DMS114 treated with DMSO at 0.1 percent for 48 hours (cell line): ENCODE data around the gene ESRRG.
"Not testable (repeated sequence)": the region's sequence is repeated elsewhere in the genome, so short reads cannot be mapped to it uniquely, and the experiment has no call there.

ENCODE experiments used
- DNase-seq: peaks from one replicate; lab custom pipeline; 2025; ENCODE audit not compliant: unreplicated experiment; lab: John Stamatoyannopoulos, UW

ESRRG gene

DNA sequence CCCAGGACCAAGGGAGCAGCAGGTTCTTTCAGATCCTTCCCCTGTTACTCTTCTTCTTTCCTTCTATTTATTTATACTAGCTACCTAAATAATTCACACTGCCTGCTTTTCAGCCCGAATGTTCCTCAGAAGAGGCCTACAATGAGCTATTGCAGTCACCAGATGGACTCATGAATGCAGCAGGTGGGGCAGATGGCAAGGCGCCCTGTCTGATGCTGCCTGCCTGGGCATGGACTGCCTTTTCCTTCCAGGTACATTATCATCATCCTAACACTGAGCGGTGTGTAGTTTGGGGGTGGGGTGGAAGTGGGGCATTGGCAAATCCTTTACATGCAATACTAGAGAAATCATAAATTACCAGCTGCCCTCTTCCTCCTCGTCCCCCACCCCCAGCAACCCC, 17.6 kb downstream of the ESRRG start:
- DNase-seq, result no peak

DNA sequence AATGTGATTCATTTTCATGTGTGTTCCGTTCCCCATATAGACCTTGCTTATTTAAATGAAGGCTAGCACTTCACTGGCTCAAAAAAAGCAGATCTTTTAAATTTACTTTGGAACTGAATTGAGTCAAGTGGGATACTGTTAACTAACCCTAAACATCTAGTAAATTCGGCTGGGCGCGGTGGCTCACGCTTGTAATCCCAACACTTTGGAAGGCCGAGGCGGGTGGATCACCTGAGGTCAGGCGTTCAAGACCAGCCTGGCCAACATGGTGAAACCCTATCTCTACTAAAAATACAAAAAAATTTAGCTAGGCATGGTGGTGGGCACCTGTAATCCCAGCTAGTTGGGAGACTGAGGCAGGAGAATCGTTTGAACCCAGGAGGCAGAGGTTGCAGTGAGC, 19.2 kb downstream of the ESRRG start:
- not testable (repeated sequence) for DNase-seq

DNA sequence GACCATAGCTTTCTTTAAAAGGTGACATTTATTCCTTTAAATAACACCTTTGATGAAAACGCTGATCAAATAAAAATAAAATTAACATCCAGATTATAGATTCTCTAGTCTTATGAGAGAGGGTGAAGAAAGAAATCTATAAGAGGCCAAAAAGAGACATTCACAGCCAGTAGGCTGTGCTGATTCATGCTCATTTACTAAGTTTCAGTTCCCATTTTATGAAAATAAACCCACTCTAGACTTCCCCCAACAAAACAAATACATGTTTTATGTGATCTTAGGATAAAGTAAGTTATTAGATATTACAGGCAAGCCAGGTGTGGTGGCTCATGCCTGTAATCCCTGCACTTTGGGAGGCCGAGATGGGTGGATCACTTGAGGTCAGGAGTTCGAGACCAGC, 21.1 kb downstream of the ESRRG start:
- DNase-seq, result no peak

DNA sequence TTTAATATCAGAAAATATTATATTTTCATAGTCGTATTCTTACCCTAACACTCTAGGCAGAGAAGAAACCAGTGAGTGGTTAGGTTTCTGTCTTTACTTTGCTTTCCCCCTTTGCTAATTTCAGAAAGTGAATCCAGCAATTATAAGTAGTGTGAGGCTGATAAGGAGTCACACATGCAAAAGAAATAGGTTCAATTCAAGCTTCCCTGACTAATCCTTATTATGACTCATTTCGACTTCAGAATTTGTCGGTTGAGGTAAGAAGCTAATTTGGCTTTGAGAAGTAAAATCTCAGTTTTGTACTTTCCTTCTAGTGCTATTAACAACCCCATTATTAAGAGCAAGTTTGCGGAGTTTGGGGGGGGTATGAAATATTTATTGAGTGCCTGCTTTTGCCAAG, 22.4 kb downstream of the ESRRG start:
- no peak for DNase-seq

DNA sequence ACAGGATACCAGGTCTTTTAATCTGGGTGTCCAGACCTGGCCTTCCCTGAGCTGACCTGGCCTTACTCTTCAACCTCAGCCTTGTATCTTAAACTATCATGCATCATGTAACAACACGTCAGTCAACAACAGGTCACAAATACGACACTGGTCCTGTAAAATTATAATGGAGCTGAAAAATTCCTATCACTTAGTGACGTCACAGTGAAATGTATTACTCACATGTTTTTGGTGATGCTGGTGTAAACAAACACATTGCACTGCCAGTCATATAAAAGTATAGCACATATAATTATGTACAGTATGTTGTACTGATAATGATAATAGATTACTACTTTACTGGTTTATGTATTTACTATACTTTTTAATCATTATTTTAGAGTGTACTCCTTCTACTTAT, 31.5 kb downstream of the ESRRG start:
- DNase-seq, result no peak

DNA sequence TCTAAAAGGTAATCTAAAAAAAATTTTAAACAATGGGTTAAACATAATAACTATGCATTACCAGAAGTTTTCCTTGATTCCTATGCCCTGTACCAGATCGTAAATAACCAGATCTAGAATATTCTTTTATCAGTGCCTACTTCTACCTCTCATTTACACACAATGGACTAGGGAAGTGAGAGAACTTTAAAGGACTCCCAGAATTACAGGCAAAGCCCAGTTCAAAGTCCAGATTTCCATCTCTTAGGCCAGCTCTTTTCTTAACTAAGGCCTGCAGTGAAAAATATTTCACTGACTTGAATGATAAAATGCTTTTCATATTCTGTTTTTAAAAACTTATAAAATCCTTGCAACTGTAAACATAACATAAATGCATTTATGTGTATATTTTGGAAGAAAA, 32.6 kb downstream of the ESRRG start:
- no peak for DNase-seq

DNA sequence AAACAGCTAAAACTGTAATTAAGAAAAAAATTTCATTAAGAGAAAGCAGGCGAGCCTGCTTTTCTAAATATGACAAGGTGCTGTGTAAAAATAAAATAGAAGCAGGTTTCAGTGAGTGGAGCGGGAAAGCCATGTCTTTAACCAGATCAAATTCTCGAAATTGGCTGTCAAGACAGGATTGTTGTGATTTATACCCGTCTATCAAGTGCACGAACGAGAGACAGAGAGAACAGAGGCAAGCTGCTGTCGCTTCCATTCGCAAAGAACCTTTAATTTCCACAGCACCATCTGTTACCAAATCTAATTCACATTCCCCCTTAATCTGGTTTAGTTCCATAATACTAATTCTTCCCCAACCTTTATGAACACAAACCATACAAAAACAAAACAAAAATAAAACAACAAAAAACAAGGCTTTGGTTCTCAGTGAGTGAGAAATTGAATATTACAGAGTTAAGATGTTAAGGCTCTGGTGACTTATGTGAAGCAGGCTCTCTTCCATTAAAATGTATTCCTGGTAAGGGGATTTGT, 35.0 kb downstream of the ESRRG start:
- no peak for DNase-seq

DNA sequence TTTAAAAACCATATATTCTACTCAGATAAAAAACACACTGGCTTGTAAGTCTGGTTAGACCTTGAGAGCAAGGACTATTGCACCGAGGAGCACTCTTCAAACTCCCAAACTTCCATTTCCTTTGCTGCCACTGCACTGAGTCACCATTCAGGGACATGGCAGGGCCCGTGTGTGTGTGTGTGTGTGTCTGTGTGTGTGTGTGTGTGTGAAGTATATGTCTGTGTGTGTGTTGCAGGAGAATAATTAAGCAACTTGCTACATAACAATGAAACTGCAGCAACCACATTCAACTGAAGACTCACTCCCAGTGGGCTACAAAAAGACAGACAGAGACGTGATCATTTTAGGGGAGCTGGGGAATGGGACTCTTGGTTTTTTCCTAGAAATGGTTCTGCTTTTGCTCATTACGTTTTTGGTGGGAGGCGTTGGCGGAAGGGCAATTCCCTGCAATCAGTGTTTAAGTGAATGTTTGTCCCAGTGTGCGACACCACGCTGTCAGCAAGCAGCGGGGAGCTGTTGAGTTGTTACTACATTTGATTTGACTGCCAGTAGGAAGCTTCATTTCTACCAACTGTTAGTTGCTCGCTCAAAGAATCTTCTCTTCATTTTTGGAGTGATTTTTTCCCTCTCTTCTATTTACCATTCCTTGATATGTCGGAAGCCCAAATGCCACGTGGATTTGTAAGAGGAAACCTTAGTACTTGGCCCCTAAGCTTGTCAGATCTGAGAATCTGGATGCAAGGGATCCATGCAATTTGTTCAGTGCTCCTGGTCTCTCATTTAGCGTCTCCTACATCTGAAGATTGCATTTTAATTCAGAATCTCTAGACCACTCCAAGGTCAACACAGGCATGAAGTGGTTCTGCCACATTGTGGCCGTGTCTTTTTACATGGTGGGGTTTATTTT, 36.1 kb downstream of the ESRRG start:
- DNase-seq, result no peak

DNA sequence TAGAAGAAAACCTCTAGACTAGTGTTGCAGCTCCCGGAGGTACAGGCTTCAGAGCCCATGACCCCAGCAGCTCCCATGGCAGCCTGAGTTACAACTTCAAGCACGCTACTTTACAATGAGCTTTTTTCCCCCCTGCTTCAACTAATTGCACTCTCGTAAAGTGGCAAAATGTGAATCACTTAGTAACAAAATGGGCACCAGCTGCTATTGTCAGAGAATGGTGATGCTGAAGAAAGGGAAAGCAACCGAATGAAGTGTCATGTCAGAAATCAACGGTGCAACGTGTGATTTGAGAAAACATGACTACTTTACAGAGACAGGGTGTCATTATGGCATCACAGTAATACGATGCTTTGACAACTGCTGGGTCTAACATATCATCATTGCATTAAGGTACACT, 40.5 kb downstream of the ESRRG start:
- DNase-seq, result no peak

DNA sequence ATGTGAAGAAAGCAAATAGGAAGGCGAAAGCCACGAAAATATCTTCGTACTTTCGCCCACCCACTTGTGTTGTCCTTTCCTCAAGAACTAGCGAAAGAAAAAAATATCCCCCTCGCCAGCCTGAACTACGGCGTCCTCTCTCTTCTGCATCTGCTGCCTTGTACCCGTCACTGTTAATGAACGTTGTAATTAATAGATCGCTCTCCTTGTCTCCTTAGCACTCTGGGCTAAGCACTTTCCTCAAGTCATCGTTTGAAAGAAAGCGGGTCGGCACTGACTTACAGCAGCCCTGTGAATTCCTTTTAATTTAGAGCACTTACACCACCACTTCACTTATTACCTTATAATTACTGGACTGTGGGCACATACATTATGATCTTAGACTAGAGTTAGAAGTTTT, 44.1 kb downstream of the ESRRG start:
- DNase-seq, result no peak

DNA sequence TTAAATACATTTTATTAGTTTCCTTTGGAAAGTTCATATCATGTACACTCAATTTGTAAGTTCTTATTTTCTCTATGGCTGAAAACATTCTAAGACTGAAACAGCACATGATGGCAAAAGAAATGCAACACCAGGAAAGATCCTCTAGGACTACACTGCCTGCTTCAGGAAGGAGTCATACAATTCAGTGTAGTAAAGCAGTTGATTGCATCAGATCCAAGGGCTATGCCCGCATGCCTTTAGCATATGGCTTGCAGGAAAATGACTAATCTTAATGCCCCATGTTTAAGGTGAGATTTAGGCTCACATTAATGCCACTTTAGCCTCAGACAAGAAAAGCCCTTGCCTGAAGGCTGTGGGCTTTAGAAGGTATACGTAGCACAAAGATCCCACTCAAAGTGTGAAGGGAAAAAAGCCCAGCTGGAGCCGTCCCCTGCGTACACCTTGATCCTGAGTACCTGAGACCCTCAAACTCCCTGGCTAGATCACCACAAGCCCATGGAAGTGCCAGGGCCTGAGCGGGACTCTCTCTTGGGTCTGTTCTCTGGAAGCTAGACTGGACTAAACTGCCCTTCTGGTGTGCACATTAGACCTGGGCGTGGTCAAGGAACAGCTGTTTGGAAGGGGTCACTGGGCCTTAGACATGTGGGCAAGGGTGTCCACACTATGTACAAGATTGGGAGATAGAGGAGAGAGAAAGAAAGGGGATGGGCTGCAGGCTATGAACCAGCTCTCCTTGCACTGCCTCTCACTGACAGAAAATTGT, 52.9 kb downstream of the ESRRG start:
- DNase-seq, result no peak

DNA sequence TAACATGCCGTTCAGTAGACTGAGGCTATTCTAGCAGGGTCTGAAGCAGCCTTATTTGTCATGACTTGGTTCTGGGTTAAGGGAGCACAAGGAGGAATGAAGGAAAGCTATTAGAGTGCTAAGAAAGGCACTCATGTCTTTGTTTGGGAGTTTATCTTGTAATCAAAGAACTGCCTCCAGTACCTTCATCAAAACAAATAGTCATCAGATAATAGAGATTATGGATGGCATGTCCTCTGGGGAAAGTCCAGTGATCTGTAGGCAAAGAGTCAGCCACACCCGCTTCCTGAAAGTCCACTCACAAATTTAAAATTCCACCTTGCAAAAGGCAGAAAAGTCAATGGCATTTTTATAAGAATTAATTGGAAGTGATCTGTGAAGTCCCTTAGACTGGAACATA, 56.8 kb downstream of the ESRRG start:
- DNase-seq, result no peak

DNA sequence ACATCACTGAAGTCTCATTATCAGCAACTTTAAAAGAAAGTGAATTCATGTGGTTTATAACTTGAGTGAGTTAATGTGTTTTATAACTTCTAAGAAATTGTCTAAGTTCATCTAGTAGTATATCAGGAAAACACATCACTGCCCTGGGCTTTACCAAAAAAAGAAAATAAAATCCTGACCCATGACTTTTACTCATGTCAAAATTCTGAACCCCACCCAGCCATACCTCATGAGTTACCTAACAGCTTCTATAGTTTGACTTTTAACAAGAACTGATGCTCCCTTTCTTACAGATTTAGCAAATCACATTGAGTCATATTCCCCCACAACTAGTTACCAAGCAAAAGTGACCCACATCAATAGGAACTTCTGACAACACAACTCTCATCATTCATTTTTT, 57.4 kb downstream of the ESRRG start:
- no peak for DNase-seq

DNA sequence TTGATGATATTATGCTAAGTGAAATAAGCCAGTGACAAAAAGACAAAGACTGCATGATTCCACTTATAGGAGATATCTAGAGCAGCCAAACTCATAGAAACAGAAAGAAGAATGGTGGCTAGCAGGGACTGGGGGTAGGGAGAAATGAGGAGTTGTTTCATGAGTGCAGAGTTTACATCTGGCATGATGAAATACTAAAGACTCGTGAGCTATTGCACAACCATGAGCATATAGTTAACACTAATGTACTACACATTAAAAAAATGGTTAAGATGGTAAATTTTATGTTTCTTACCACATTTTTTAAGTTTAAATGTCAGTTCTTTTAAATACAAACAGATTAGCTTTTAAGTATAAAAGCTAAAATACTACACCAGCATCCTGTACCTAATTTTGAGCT, 57.8 kb downstream of the ESRRG start:
- no peak for DNase-seq

DNA sequence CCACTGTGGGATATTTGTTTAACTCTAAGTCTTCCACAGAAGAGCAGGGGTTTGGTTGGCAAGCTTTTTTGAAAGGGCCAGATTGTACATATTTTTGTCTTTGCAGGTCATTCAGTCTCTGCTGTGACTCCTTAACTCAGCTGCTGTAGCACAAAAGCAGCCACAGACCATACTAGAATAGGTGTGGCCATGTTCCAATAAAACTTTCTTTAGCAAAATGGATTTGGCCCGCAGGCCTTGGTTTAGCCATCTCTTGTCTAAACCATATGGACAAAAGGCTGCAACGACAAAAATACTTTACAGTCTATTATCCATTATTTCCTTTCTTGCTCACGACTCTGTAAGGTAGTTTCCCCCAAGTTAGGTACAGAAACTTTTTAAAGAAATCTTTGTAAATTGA, 60.5 kb downstream of the ESRRG start:
- DNase-seq, result no peak

DNA sequence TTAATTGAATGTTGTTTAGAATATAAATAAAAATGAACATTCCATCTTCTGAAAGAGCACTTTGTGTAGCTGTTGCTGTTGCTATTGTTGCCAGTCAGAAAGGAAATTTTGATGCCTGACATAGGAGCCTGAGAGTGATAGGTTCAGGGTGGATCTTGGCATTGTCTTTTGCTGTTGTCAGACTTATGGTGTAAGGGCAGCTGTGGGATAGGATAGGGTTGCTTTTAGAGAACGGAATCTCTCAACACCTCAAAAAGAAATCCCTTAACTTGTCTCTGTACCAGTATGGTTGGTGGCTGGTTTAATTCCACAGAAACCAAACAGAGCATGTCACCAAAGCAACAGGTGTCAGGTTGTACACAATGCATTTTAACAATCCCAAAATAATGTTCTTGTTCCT, 62.7 kb downstream of the ESRRG start:
- DNase-seq, result no peak

DNA sequence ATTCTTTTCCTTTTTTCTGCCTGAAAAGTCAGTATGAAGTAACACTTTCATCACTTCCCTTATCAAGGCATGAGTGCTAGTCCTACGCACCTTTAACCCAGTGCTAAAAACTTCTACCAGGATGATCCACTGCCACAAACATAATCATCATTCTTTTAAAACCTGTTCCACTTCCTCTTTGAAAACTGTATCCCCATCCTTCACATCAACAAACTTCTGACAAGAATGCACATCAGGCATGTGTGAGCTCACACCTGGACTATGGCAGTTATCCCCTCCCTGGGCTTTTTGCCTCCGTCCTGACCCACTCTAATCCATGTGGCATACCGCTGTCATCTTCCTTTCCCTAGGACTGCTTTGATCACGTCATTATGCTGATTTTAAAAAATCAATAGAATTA, 70.2 kb downstream of the ESRRG start:
- no peak for DNase-seq

DNA sequence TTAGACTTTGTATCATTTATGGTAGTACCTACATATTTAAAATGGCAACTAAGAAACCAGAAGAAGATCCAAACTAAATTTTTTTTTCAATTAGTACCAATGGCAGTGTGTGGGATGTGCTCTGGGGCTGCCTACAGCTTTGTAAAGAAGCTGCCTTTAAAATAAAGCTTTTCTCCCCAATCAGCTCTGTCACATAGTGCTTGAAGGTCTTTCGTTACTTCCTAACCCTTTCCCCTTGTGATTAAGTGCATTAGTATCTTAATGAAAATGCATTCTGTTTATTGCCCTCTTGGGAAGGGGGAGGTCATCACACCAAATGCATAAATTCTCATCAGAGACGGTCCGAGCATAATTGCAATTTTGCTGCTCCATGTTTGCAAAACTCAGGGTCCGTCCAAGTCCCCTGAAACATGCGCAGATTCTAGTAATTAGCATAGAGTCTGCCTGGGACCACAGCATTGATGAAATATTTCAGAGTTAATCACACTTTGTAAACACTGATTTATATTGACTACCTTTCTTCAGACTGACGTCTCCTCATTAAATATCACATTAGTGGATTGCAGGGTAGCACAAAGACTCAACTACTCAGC, 71.3 kb downstream of the ESRRG start:
- DNase-seq, result no peak

DNA sequence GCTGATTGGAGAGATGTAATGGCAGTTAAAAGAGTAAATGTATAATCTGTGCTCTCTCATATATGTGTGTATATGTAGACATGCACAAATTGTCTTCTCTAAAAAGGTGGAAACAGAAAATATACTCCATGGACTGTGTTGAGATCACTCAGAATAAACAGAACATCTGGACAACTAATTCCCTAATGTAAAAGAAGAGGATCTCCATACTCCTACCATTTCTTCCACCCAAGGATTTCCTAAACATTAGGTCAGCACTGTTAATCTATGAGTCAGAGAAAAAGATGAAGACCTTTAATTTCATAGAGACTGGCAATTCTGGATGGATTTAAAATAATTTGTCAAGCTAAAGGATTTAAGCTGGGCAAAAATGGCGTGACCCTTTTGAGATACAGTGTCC, 80.1 kb downstream of the ESRRG start:
- no peak for DNase-seq

DNA sequence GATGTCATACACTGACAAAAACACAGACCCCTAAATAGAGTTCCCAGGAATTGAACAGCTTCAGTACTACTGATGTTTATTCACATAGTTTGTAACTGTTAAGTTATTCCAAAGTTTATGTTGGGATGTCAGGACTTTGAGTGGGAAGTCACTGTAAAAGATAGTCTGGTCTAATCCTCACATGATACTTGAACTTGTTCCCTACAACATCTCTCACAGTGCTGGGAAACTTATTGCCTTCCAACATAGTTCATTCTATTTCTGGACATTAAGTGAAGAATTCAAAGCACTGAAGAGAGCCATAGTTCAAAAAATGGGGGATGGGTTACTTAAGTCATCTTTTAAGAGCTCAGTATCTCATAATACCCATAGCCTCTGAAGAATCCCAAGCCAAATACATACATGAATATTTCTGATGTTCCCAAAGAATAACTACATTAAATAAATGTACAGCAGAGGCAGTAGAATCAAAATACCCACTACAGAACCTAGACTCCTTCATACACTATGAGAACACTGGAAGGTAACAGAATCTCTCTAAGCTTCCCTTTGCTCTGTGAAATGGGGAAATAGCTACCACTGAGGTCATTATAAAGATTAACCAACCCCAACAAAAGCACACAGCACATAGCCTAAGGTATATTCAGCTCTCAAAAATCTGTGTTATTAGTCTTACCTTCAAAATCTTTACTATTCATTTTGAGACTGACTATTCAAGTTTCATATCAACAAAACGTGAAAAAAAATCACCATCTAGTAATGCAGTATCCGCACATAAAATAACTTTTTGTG, 81.4 kb downstream of the ESRRG start:
- DNase-seq, result no peak

DNA sequence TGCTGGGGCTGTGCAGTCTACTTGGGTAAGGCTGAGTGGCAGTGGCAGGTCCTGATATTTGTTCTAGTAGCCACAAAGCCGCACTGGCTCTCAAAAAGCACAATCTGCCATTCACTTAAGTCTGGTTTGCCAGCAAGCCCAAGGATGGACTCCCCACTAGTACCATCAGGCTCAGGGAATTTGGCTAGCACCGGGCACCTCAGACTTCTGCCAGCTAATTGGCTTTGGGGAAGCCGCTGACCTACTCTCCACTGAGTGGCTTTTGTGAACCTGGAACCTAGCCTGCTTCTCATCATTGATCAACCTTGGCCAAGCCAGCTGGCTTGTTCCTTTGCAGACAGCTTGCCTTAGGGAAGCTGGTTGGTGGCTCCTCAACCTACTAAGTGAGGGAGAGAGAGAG, 83.1 kb downstream of the ESRRG start:
- no peak for DNase-seq
